ENCODE data around the gene SYNJ2. TPM values are rescaled to one million over a fixed set of nuclear protein-coding genes. Genes with fewer than 3 reads are reported as not detected.
A peak's percentile ranks its signal among the peaks of the same experiment; 100 is the strongest.

The SYNJ2 gene
- total and polyA plus RNA-seq, 7 experiments from 2014 or later, result 12.0 to 36.6 (median 22.5) TPM

- Histone ChIP-seq H3K4me3 (ENCODE audit: low read length) (no peak overlapping the region), H3K36me3 (ENCODE audit: control insufficient read depth in 2 of 3, insufficient read depth in 3 of 3, low read length in 3 of 3) (no peaks in the 10 kb centered on the region), H3K4me1 (ENCODE audit: control insufficient read depth in 2 of 2, insufficient read depth in 2 of 2, low read length in 2 of 2) (peaks cover 3 to 41% of the 10 kb centered on the region in 2 donors), H3K9me3 (ENCODE audit: control insufficient read depth in 2 of 3, low read length in 3 of 3) (no peaks in the 10 kb centered on the region), H3K27ac (ENCODE audit: low read depth, low read length) (no peak overlapping the region), H3K27me3 (ENCODE audit: control insufficient read depth in 2 of 2, insufficient read depth in 2 of 2, low read length in 2 of 2) (no peaks in the 10 kb centered on the region)
- no peaks in the 10 kb centered on the region for H3K27me3 Mint-ChIP-seq
- peaks cover 0 to 2% (median 0%) of the 10 kb centered on the region in 11 donors for H3K9me3 Mint-ChIP-seq
- H3K27ac Mint-ChIP-seq, result peak overlapping the region in 8 of 9 donors; percentile 37 to 95 (median 58)
- peaks cover 0 to 7% (median 4%) of the 10 kb centered on the region in 5 donors for H3K36me3 Mint-ChIP-seq
- ChIA-PET POLR2A (interaction anchor here (0.9 to 1.4 kb wide), 4 partner anchors 9 to 13 kb away, joined by 4 to 6 read pairs (median 5); partner anchors contain the start of gene SYNJ2), CTCF (no interaction called here)
- peaks cover 40 to 95% (median 82%) of the 10 kb centered on the region in 7 donors for H3K4me1 Mint-ChIP-seq
- H3K4me3 Mint-ChIP-seq, result peak overlapping the region in 3 of 10 donors; percentile 3 to 50 (median 14)
- intact Hi-C loops (cut with micrococcal nuclease), result no loop called here
- ATAC-seq, result no peak
- DNase-seq, result no peak
Observed at GRCh38 chr6:157993076-157993475, 11.4 kb downstream of the SYNJ2 start.

GRCh38 chr6:157994125-157994795 lies 12.6 kb downstream of the SYNJ2 start:
- intact Hi-C loops (cut with micrococcal nuclease), result no loop called here
- peaks cover 3 to 29% of the 10 kb centered on the region in 2 donors for H3K4me1 ChIP-seq (ENCODE audit: control insufficient read depth in 2 of 2, insufficient read depth in 2 of 2, low read length in 2 of 2)
- Mint-ChIP-seq H3K4me3 (peak overlapping the region in 4 of 10 donors; percentile 1 to 48 (median 22)), H3K9me3 (peaks cover 0 to 2% (median 0%) of the 10 kb centered on the region in 11 donors), H3K27me3 (no peaks in the 10 kb centered on the region), H3K4me1 (peaks cover 41 to 94% (median 81%) of the 10 kb centered on the region in 7 donors), H3K36me3 (peaks cover 0 to 8% (median 7%) of the 10 kb centered on the region in 5 donors), H3K27ac (peak overlapping the region in 7 of 9 donors; percentile 5 to 95 (median 56))
- no peaks in the 10 kb centered on the region for H3K27me3 ChIP-seq (ENCODE audit: control insufficient read depth in 2 of 2, insufficient read depth in 2 of 2, low read length in 2 of 2)
- no peak overlapping the region for H3K27ac ChIP-seq (ENCODE audit: low read depth, low read length)
- CTCF ChIA-PET, result interaction anchor here (0.7 to 1.3 kb wide), 3 partner anchors 10 to 1041 kb away, joined by 3 read pairs; no protein-coding TSS in a partner anchor
- no peak for DNase-seq
- no peaks in the 10 kb centered on the region for H3K36me3 ChIP-seq (ENCODE audit: control insufficient read depth in 2 of 3, insufficient read depth in 3 of 3, low read length in 3 of 3)
- H3K9me3 ChIP-seq (ENCODE audit: control insufficient read depth in 2 of 3, low read length in 3 of 3), result no peaks in the 10 kb centered on the region
- POLR2A ChIA-PET, result interaction anchor here (0.6 to 1.4 kb wide), 5 partner anchors 9 to 127 kb away, joined by 3 to 6 read pairs (median 4); no protein-coding TSS in a partner anchor
- H3K4me3 ChIP-seq (ENCODE audit: low read length), result no peak overlapping the region
- no peak for ATAC-seq

GRCh38 chr6:157995458-157995857 lies 13.8 kb downstream of the SYNJ2 start:
- ATAC-seq (no peak), DNase-seq (no peak)
- Histone ChIP-seq H3K9me3 (ENCODE audit: control insufficient read depth in 2 of 3, low read length in 3 of 3) (no peaks in the 10 kb centered on the region), H3K27me3 (ENCODE audit: control insufficient read depth in 2 of 2, insufficient read depth in 2 of 2, low read length in 2 of 2) (no peaks in the 10 kb centered on the region), H3K4me1 (ENCODE audit: control insufficient read depth in 2 of 2, insufficient read depth in 2 of 2, low read length in 2 of 2) (peaks cover 3 to 18% of the 10 kb centered on the region in 2 donors), H3K36me3 (ENCODE audit: control insufficient read depth in 2 of 3, insufficient read depth in 3 of 3, low read length in 3 of 3) (no peaks in the 10 kb centered on the region), H3K27ac (ENCODE audit: low read depth, low read length) (no peak overlapping the region), H3K4me3 (ENCODE audit: low read length) (no peak overlapping the region)
- intact Hi-C loops (cut with micrococcal nuclease), result no loop called here
- H3K27me3 Mint-ChIP-seq, result no peaks in the 10 kb centered on the region
- peaks cover 0 to 8% (median 7%) of the 10 kb centered on the region in 5 donors for H3K36me3 Mint-ChIP-seq
- POLR2A ChIA-PET, result no interaction called here
- H3K9me3 Mint-ChIP-seq, result peaks cover 0 to 2% (median 0%) of the 10 kb centered on the region in 11 donors
- CTCF ChIA-PET, result interaction anchor here (0.7 to 1.3 kb wide), 3 partner anchors 11 to 74 kb away, joined by 3 read pairs; no protein-coding TSS in a partner anchor
- peaks cover 32 to 85% (median 75%) of the 10 kb centered on the region in 7 donors for H3K4me1 Mint-ChIP-seq
- peak overlapping the region in 2 of 9 donors; percentile 5 to 20 for H3K27ac Mint-ChIP-seq
- no peak overlapping the region for H3K4me3 Mint-ChIP-seq

- ChIA-PET CTCF (no interaction called here), POLR2A (no interaction called here)
- Histone ChIP-seq H3K36me3 (ENCODE audit: control insufficient read depth in 2 of 3, insufficient read depth in 3 of 3, low read length in 3 of 3) (no peaks in the 10 kb centered on the region), H3K4me3 (ENCODE audit: low read length) (no peak overlapping the region), H3K27me3 (ENCODE audit: control insufficient read depth in 2 of 2, insufficient read depth in 2 of 2, low read length in 2 of 2) (no peaks in the 10 kb centered on the region), H3K27ac (ENCODE audit: low read depth, low read length) (no peak overlapping the region), H3K9me3 (ENCODE audit: control insufficient read depth in 2 of 3, low read length in 3 of 3) (no peaks in the 10 kb centered on the region), H3K4me1 (ENCODE audit: control insufficient read depth in 2 of 2, insufficient read depth in 2 of 2, low read length in 2 of 2) (peaks cover 0 to 10% of the 10 kb centered on the region in 2 donors)
- H3K27me3 Mint-ChIP-seq, result no peaks in the 10 kb centered on the region
- no peak for ATAC-seq
- peak overlapping the region in 7 of 9 donors; percentile 1 to 71 (median 33) for H3K27ac Mint-ChIP-seq
- H3K36me3 Mint-ChIP-seq, result peaks cover 0 to 13% (median 7%) of the 10 kb centered on the region in 5 donors
- H3K4me3 Mint-ChIP-seq, result no peak overlapping the region
- peaks cover 27 to 84% (median 73%) of the 10 kb centered on the region in 7 donors for H3K4me1 Mint-ChIP-seq
- intact Hi-C loops (cut with micrococcal nuclease), result no loop called here
- DNase-seq, result no peak
- H3K9me3 Mint-ChIP-seq, result peaks cover 0 to 2% (median 0%) of the 10 kb centered on the region in 11 donors
Observed at GRCh38 chr6:157996201-157996712, 14.6 kb downstream of the SYNJ2 start.

GRCh38 chr6:157996918-157997702 lies 15.4 kb downstream of the SYNJ2 start:
- peaks cover 5 to 20% (median 12%) of the 10 kb centered on the region in 5 donors for H3K36me3 Mint-ChIP-seq
- ATAC-seq, result no peak
- H3K4me1 Mint-ChIP-seq, result peaks cover 23 to 81% (median 74%) of the 10 kb centered on the region in 7 donors
- H3K27ac Mint-ChIP-seq, result peak overlapping the region in 7 of 9 donors; percentile 7 to 71 (median 20)
- DNase-seq, result no peak
- peaks cover 0 to 2% (median 0%) of the 10 kb centered on the region in 11 donors for H3K9me3 Mint-ChIP-seq
- ChIA-PET CTCF (interaction anchor here (0.6 kb wide), 1 partner anchor 202 kb away, joined by 3 read pairs; no protein-coding TSS in a partner anchor), POLR2A (no interaction called here)
- Histone ChIP-seq H3K9me3 (ENCODE audit: control insufficient read depth in 2 of 3, low read length in 3 of 3) (no peaks in the 10 kb centered on the region), H3K4me1 (ENCODE audit: control insufficient read depth in 2 of 2, insufficient read depth in 2 of 2, low read length in 2 of 2) (peaks cover 0 to 9% of the 10 kb centered on the region in 2 donors), H3K27me3 (ENCODE audit: control insufficient read depth in 2 of 2, insufficient read depth in 2 of 2, low read length in 2 of 2) (no peaks in the 10 kb centered on the region), H3K36me3 (ENCODE audit: control insufficient read depth in 2 of 3, insufficient read depth in 3 of 3, low read length in 3 of 3) (peaks cover 0 to 4% (median 1%) of the 10 kb centered on the region in 3 experiments), H3K27ac (ENCODE audit: low read depth, low read length) (no peak overlapping the region), H3K4me3 (ENCODE audit: low read length) (no peak overlapping the region)
- H3K27me3 Mint-ChIP-seq, result no peaks in the 10 kb centered on the region
- intact Hi-C loops (cut with micrococcal nuclease), result no loop called here
- H3K4me3 Mint-ChIP-seq, result peak overlapping the region in 1 of 10 donors; percentile 22

- no peak overlapping the region for H3K4me3 ChIP-seq (ENCODE audit: low read length)
- H3K4me3 Mint-ChIP-seq, result no peak overlapping the region
- peak overlapping the region in 5 of 9 donors; percentile 27 to 71 (median 60) for H3K27ac Mint-ChIP-seq
- ChIA-PET POLR2A (no interaction called here), CTCF (interaction anchor here (0.6 to 0.9 kb wide), 2 partner anchors 10 to 183 kb away, joined by 3 to 4 read pairs; no protein-coding TSS in a partner anchor)
- no peaks in the 10 kb centered on the region for H3K27me3 Mint-ChIP-seq
- peaks cover 0 to 1% (median 0%) of the 10 kb centered on the region in 11 donors for H3K9me3 Mint-ChIP-seq
- H3K36me3 Mint-ChIP-seq, result peaks cover 7 to 20% (median 11%) of the 10 kb centered on the region in 5 donors
- peaks cover 0 to 14% of the 10 kb centered on the region in 2 donors for H3K4me1 ChIP-seq (ENCODE audit: control insufficient read depth in 2 of 2, insufficient read depth in 2 of 2, low read length in 2 of 2)
- intact Hi-C loops (cut with micrococcal nuclease), result no loop called here
- peaks cover 0 to 6% (median 2%) of the 10 kb centered on the region in 3 experiments for H3K36me3 ChIP-seq (ENCODE audit: control insufficient read depth in 2 of 3, insufficient read depth in 3 of 3, low read length in 3 of 3)
- no peaks in the 10 kb centered on the region for H3K27me3 ChIP-seq (ENCODE audit: control insufficient read depth in 2 of 2, insufficient read depth in 2 of 2, low read length in 2 of 2)
- no peak overlapping the region for H3K27ac ChIP-seq (ENCODE audit: low read depth, low read length)
- ATAC-seq, result no peak
- no peaks in the 10 kb centered on the region for H3K9me3 ChIP-seq (ENCODE audit: control insufficient read depth in 2 of 3, low read length in 3 of 3)
- DNase-seq, result no peak
- H3K4me1 Mint-ChIP-seq, result peaks cover 26 to 83% (median 77%) of the 10 kb centered on the region in 7 donors
Observed at GRCh38 chr6:157997893-157998608, 16.4 kb downstream of the SYNJ2 start.
